ENCODE data around the gene STRIP1. TPM values are rescaled to one million over a fixed set of nuclear protein-coding genes. Genes with fewer than 3 reads are reported as not detected.

Gene STRIP1
- total RNA-seq, 1 donor from 2014 or later = 39.4 TPM

DNA sequence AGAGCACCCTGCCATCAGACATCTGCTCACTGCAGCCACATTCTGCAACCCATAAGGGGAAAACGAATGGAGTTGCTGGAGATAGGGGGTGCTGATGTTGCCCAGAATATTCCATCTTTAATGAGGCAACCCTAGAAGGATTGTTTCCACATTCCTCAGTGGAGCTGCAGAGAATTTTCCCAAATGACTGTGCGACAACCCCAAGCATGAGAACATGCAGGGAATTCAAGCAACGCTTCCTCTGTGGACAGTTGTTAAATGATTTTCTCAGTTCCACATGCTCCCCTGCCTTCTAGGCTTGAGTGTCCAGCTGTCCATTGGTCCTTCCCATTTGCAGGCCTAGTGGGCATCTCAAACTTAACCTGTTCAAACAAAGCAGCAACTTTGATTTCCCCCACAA, 57.4 kb downstream of the STRIP1 start:
- no peak for DNase-seq (ENCODE audit: low spot score)

DNA sequence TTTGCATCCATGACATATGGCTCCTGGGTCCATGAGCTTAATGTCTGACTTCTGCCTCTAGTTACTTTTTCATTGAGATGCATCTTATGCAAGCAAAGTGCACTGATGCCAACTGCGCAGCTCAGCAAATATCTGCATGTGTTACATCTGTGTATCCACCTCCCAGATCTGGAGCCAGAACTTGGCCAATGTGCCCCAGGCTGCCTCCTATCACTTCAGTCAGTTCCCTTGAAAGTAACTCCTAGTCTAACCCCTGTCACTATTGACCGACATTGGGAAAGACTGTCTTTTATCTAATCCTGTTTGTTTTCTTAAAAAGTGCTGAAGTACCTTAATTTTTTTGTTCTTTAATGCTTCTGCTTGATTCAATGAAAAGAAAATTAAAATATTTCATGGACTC, 58.6 kb downstream of the STRIP1 start:
- DNase-seq (ENCODE audit: low spot score) = no peak

DNA sequence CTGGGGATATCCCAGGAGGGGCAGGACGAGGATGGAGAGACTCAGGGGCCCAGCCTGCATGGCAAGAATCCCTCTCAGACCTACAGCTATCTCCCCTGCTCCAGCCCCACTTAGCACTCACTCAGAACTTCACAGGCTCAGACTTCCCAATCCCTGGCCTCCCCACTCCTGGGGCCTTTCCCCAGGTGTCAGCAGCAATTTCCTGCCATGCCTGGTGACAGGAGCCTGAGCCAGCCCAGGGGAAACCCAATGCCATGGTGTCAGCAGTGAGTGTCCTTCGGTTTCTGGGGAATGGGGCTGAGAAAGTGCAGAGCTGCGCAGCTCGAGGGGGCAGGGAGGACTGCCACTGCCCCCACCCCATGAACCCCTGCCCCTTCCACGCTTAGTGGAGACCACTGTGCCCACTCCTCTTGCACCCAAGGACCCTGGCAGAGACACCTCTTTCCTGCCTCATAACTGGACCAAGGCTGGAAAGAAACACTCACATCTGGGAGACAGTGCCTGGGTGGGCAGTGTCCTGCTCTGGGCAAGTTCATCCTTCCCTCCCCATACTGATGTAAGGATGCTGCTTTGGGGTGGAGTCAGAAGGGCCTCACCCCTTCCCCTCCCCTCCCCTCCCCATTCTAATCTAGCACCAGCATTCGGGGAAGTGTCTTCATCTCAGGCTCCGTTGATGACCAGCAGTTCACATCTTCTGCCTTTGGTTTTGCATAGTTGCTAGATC, 60.7 kb downstream of the STRIP1 start:
- DNase-seq (ENCODE audit: low spot score) = no peak

DNA sequence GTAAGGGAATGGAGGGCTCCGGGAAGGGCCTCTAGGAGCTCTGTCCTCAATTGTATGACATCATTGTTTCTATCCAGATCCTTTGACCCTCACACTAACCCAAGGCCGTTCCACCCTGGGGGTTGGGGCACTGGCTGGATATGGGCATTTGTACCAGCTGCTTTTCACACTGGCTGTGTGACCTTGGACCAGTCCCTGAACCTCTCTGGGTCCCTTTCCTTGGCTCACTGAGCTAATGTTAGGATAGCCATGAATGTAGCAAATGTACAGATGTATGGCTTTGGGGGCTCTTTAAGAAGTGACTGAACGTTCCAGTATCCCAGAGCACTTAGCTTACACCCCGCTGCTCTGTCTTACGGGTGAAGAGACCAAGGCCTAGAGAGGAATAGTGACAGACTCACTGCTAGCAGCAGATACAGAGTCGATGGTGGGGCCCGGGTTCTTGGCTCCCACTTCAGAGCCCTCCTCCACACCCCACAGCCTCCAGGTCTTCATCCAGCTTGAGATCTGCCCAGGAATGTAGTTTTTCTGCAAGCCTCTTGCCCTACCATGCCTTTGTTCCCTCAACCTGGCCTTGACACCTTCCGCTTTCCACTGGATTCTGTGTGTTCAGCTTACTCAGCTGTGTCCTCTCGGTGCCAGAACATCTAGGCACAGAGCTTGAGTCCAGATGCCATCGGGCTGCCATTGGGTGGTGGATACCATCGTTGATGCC, 63.2 kb downstream of the STRIP1 start:
- DNase-seq (ENCODE audit: low spot score) = no peak

DNA sequence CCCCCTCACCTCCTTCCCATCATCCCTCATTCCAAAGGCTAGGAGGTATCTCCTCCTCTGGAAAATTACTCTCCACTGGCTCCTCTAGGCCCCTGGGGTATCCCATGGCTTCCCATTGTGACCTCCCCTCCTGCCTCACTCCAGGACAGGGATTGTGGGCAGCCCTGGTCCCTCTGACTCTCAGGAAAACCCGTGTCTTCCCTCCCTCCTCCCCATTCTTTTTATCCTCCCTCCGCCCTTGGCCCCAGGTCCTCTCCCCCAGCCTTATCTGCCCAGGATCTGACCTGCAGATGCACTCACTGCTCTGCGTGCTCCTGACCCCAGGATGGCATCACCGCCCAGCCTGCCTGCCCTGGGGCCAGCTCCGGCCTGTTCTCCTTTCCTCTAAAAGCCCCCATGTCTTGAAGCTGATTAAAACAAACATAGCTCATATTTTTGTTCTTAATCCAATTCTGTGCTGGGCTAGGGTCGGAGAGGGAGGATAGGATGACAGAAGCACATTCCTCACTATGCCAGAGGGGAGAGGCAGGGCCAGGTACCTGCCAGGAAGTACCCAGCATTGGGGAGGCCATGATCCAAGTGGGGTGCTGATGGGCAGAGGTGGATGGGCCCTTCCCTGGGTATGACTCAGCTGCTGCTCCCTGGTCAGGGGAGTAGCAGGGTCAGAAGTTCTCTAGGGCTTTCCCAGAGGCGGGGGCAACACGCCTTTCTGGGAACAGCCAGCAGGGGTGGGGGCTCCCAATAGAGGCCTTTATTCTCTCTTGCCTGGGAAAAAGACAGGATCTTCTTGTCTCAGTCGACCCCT, 64.0 kb downstream of the STRIP1 start:
- no peak for DNase-seq (ENCODE audit: low spot score)

DNA sequence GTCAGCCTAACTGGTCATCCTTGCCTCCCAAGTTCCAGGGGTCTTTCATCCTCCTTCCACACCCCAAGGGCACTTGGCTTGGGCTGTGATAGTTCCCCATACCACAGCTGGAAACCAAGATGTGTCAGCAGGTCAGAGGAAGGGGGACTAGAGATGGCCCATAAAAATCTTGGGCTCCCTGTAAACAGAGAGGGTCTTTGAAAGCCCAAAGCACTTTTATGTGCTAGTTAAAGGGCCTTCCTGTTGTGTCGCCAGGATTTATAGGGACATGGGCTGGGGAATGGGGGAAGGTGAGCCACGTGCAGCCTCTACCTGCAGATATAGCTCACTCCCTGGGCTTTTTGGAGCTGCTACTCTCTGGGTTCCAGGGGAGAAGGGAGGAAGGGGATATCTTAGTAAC, 65.9 kb downstream of the STRIP1 start:
- no peak for DNase-seq (ENCODE audit: low spot score)

DNA sequence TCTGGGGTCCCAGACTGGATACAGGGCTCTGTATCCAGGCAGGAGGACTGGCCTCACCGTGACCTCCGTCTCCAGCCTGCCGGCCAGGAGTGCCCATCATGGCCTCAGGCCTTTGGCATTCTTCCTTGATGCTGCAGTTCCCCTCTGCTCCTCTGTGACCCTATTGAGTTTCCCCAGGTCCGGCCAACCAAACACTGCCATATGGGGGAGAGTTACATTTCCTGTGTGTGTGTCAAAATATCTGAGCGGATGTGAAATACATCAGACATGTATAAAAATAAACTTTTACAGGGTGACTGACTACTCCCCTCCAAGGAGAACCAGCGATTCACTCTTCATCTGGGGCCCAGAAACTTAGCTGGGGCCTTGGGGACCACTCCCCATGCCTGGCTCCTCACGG, 67.7 kb downstream of the STRIP1 start:
- DNase-seq (ENCODE audit: low spot score) = no peak

Other genes starting within 250 kb of the STRIP1 start
- gene CSF1, start 123.8 kb upstream of the STRIP1 start, total RNA-seq = 184 TPM
- 166 TPM for gene AHCYL1, start 49.9 kb upstream of the STRIP1 start, total RNA-seq
- gene ALX3, start 36.0 kb downstream of the STRIP1 start, total RNA-seq = not detected
- not detected for gene UBL4B, start 77.8 kb downstream of the STRIP1 start, total RNA-seq
- gene SLC6A17, start 115.9 kb downstream of the STRIP1 start, total RNA-seq = 0.35 TPM
- 25.5 TPM for gene KCNC4, start 175.7 kb downstream of the STRIP1 start, total RNA-seq